Neutrophil (primary cell): ENCODE data around the gene SND1.

Source experiments
- H3K27ac ChIP-seq: fragments of 200-600 bp; sonication (generic); 2 replicates; pipeline ENCODE4 v1.5.1; 2016; ENCODE audit warnings: mild to moderate bottlenecking, moderate library complexity
- H3K27me3 ChIP-seq: fragments of 200-600 bp; sonication (generic); 2 replicates; pipeline ENCODE4 v1.6.0; 2016; ENCODE audit warnings: mild to moderate bottlenecking
- H3K36me3 ChIP-seq: fragments of 200-600 bp; sonication (generic); 2 replicates; pipeline ENCODE4 v1.5.1; 2017
- H3K4me1 ChIP-seq, 2 experiments: fragments of 200-600 bp in 1 of 2; sonication (generic) in 1 of 2; 1 replicate in 1 of 2; 2 replicates in 1 of 2; pipeline versions ENCODE4 v1.5.1 to v1.6.1; 2013 to 2016; ENCODE audit warnings: low read depth in 1 of 2, low read length in 1 of 2, mild to moderate bottlenecking in 1 of 2, moderate library complexity in 1 of 2; ENCODE audit not compliant: control insufficient read depth in 1 of 2, insufficient read depth in 1 of 2
- H3K4me3 ChIP-seq, 2 experiments: fragments of 200-600 bp in 1 of 2; sonication (generic) in 1 of 2; 1 replicate in 1 of 2; 2 replicates in 1 of 2; pipeline ENCODE4 v1.5.1; 2013 to 2016; ENCODE audit warnings: low read depth in 1 of 2, low read length in 1 of 2, mild to moderate bottlenecking in 1 of 2, moderate library complexity in 1 of 2
- H3K9me3 ChIP-seq: fragments of 200-600 bp; sonication (generic); 2 replicates; pipeline ENCODE4 v1.5.1; 2016
- CTCF ChIP-seq: fragments of 200-600 bp; sonication (generic); IDR thresholded peaks from 2 replicates; pipeline ENCODE4 v1.5.1; 2016; ENCODE audit warnings: antibody characterized with exemption

The SND1 gene

GRCh38 chr7:128071376-128071775 is 419.4 kb downstream of the SND1 start:
- TF ChIP-seq CTCF: no peak
- Histone ChIP-seq H3K27me3 (no peaks in the 10 kb centered on the region), H3K4me1 (peaks cover 0 to 5% of the 10 kb centered on the region in 2 experiments), H3K9me3 (no peaks in the 10 kb centered on the region), H3K27ac (no peak overlapping the region), H3K4me3 (no peak overlapping the region), H3K36me3 (peaks cover 6% of the 10 kb centered on the region)

- Histone ChIP-seq H3K4me1 (peaks cover 0 to 5% of the 10 kb centered on the region in 2 experiments), H3K36me3 (peaks cover 6% of the 10 kb centered on the region), H3K27me3 (no peaks in the 10 kb centered on the region), H3K4me3 (no peak overlapping the region), H3K9me3 (no peaks in the 10 kb centered on the region), H3K27ac (no peak overlapping the region)
- TF ChIP-seq CTCF: no peak
Observed at GRCh38 chr7:128071801-128072200, 419.8 kb downstream of the SND1 start.

GRCh38 chr7:128073671-128074310 is 421.8 kb downstream of the SND1 start:
- peaks cover 11% of the 10 kb centered on the region for H3K36me3 ChIP-seq
- H3K9me3 ChIP-seq: no peaks in the 10 kb centered on the region
- no peak overlapping the region for H3K27ac ChIP-seq
- no peak for TF ChIP-seq CTCF
- H3K4me3 ChIP-seq: no peak overlapping the region
- H3K4me1 ChIP-seq: no peaks in the 10 kb centered on the region
- no peaks in the 10 kb centered on the region for H3K27me3 ChIP-seq

- Histone ChIP-seq H3K4me1 (no peaks in the 10 kb centered on the region), H3K4me3 (no peak overlapping the region), H3K27ac (no peak overlapping the region), H3K36me3 (peaks cover 11% of the 10 kb centered on the region), H3K27me3 (no peaks in the 10 kb centered on the region), H3K9me3 (no peaks in the 10 kb centered on the region)
- no peak for TF ChIP-seq CTCF
Observed at GRCh38 chr7:128074336-128074735, 422.3 kb downstream of the SND1 start.

GRCh38 chr7:128074736-128075135 is 422.7 kb downstream of the SND1 start:
- H3K4me3 ChIP-seq: no peak overlapping the region
- H3K27me3 ChIP-seq: no peaks in the 10 kb centered on the region
- TF ChIP-seq CTCF: no peak
- H3K27ac ChIP-seq: no peak overlapping the region
- no peaks in the 10 kb centered on the region for H3K9me3 ChIP-seq
- no peaks in the 10 kb centered on the region for H3K4me1 ChIP-seq
- H3K36me3 ChIP-seq: peaks cover 11% of the 10 kb centered on the region
